ENCODE measurements around the gene GLYATL3. TPM values are rescaled to one million over a fixed set of nuclear protein-coding genes. Genes with fewer than 3 reads are reported as not detected.

The GLYATL3 gene
- total and polyA plus RNA-seq, 10 of the 15 experiments (the other 5 are each of a cell fraction or from before 2014, with no cell fraction given) = not detected

DNA sequence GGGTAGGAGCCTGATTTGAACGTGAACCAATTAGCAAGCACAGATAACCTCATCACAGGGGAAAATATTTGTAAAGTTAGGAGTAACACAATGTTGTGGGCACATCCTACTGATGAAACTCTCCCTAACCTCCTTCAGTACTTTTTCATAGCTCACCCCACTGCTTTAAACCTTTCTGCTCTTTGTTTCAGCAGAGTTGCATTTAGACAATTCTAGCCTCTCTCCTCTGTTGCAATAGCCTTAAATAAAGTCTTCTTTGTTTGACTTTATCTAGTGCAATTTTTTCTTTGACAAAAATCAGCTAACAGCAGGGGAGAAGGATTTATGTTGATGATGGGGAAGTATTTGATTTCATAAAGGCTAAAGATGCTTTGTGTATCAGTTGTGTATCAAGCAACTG, 64.8 kb downstream of the GLYATL3 start:
- intact Hi-C loops (cut with micrococcal nuclease; ENCODE audit: unreplicated experiment) = no loop called here
- Histone ChIP-seq H3K4me1 (ENCODE audit: control insufficient read depth, insufficient read depth, low read length) (no peaks in the 10 kb centered on the region), H3K79me2 (ENCODE audit: control insufficient read depth, insufficient read depth, low read length) (no peaks in the 10 kb centered on the region), H3K27me3 (replicated peaks in 1 of 2; ENCODE audit: control insufficient read depth in 2 of 2, insufficient read depth in 2 of 2, low read length in 1 of 2) (no peaks in the 10 kb centered on the region), H2AFZ (ENCODE audit: control insufficient read depth, low read depth, low read length) (no peak overlapping the region), H3K9me3 (replicated peaks; ENCODE audit: control insufficient read depth, insufficient read depth, low read length) (no peaks in the 10 kb centered on the region), H3K27ac (ENCODE audit: control insufficient read depth, insufficient read depth) (no peak overlapping the region), H3K4me3 (no peak overlapping the region), H3K9ac (ENCODE audit: control insufficient read depth, insufficient read depth, low read length) (no peak overlapping the region), H3K4me2 (ENCODE audit: control insufficient read depth, insufficient read depth) (no peak overlapping the region), H4K20me1 (ENCODE audit: control insufficient read depth, insufficient read depth) (no peaks in the 10 kb centered on the region), H3K36me3 (ENCODE audit: control insufficient read depth in 2 of 2, insufficient read depth in 2 of 2, low read length in 1 of 2) (no peaks in the 10 kb centered on the region)
- ChIA-PET POLR2A (no interaction called here), CTCF (interaction anchor here (0.9 kb wide), 1 partner anchor 14 kb away, joined by 3 read pairs; the partner anchor contains the start of gene C6orf141), RAD21 (ENCODE audit: unreplicated experiment) (no interaction called here), SMC1A (ENCODE audit: uncharacterized antibody, unreplicated experiment) (interaction anchor here (2.0 kb wide), 1 partner anchor 23 kb away, joined by 4 read pairs; no protein-coding TSS in a partner anchor)
- FAIRE-seq = no peak
- WGBS (ENCODE audit: insufficient coverage, insufficient replicate concordance, low lambda C conversion rate, missing lambda C conversion rate) = 91% methylated on average over 1 of the region's 1 CpG
- no peak for TF ChIP-seq MTA2 (IDR thresholded peaks at IDR 0.05; ENCODE audit: low read depth)
- TF ChIP-seq SREBF2 (IDR thresholded peaks at IDR 0.05; ENCODE audit: low read length) = no peak
- TF ChIP-seq, protein P1, sequence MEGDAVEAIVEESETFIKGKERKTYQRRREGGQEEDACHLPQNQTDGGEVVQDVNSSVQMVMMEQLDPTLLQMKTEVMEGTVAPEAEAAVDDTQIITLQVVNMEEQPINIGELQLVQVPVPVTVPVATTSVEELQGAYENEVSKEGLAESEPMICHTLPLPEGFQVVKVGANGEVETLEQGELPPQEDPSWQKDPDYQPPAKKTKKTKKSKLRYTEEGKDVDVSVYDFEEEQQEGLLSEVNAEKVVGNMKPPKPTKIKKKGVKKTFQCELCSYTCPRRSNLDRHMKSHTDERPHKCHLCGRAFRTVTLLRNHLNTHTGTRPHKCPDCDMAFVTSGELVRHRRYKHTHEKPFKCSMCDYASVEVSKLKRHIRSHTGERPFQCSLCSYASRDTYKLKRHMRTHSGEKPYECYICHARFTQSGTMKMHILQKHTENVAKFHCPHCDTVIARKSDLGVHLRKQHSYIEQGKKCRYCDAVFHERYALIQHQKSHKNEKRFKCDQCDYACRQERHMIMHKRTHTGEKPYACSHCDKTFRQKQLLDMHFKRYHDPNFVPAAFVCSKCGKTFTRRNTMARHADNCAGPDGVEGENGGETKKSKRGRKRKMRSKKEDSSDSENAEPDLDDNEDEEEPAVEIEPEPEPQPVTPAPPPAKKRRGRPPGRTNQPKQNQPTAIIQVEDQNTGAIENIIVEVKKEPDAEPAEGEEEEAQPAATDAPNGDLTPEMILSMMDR (IDR thresholded peaks at IDR 0.05 in 2 of 3, conservative IDR thresholded peaks at IDR 0.05 in 1 of 3; ENCODE audit: control insufficient read depth in 2 of 3, extremely low read depth in 1 of 3, insufficient read depth in 1 of 3, low read depth in 3 of 3, low read length in 3 of 3) = no peak
- TF ChIP-seq, protein P2, sequence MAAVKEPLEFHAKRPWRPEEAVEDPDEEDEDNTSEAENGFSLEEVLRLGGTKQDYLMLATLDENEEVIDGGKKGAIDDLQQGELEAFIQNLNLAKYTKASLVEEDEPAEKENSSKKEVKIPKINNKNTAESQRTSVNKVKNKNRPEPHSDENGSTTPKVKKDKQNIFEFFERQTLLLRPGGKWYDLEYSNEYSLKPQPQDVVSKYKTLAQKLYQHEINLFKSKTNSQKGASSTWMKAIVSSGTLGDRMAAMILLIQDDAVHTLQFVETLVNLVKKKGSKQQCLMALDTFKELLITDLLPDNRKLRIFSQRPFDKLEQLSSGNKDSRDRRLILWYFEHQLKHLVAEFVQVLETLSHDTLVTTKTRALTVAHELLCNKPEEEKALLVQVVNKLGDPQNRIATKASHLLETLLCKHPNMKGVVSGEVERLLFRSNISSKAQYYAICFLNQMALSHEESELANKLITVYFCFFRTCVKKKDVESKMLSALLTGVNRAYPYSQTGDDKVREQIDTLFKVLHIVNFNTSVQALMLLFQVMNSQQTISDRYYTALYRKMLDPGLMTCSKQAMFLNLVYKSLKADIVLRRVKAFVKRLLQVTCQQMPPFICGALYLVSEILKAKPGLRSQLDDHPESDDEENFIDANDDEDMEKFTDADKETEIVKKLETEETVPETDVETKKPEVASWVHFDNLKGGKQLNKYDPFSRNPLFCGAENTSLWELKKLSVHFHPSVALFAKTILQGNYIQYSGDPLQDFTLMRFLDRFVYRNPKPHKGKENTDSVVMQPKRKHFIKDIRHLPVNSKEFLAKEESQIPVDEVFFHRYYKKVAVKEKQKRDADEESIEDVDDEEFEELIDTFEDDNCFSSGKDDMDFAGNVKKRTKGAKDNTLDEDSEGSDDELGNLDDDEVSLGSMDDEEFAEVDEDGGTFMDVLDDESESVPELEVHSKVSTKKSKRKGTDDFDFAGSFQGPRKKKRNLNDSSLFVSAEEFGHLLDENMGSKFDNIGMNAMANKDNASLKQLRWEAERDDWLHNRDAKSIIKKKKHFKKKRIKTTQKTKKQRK (IDR thresholded peaks at IDR 0.05; ENCODE audit: low read depth, low read length) = no peak
- no peak for TF ChIP-seq ZSCAN29 (IDR thresholded peaks at IDR 0.05)
- no peak for TF ChIP-seq CBX3 (IDR thresholded peaks at IDR 0.05; ENCODE audit: borderline replicate concordance, low read depth)
- no peak for TF ChIP-seq POLR2A (IDR thresholded peaks at IDR 0.05; ENCODE audit: low read depth, low read length)
- TF ChIP-seq ATF7 (IDR thresholded peaks at IDR 0.05; ENCODE audit: low read depth) = no peak
- no peak for TF ChIP-seq BRCA1 (IDR thresholded peaks at IDR 0.05; ENCODE audit: low read depth, low read length)
- no peak for TF ChIP-seq CBFB (IDR thresholded peaks at IDR 0.05; ENCODE audit: low read depth)
- TF ChIP-seq CHD2 (IDR thresholded peaks at IDR 0.05; ENCODE audit: borderline replicate concordance, low read depth, low read length) = no peak
- TF ChIP-seq, protein P3, sequence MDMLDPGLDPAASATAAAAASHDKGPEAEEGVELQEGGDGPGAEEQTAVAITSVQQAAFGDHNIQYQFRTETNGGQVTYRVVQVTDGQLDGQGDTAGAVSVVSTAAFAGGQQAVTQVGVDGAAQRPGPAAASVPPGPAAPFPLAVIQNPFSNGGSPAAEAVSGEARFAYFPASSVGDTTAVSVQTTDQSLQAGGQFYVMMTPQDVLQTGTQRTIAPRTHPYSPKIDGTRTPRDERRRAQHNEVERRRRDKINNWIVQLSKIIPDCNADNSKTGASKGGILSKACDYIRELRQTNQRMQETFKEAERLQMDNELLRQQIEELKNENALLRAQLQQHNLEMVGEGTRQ (IDR thresholded peaks at IDR 0.05; ENCODE audit: borderline replicate concordance, low read depth, low read length) = no peak
- no peak for DNase-seq (ENCODE audit: low read depth, low spot score)
- no TSS peak for BruUV-seq (replicated peaks)
- ATAC-seq = no peak
- in situ Hi-C loops (cut with MboI) = no loop called here
